IMR-90 (cell line): ENCODE data around the gene TRAPPC14. TPM values are rescaled to one million over a fixed set of nuclear protein-coding genes. Genes with fewer than 3 reads are reported as not detected.
A peak's percentile ranks its signal among the peaks of the same experiment; 100 is the strongest.

Source experiments
- ATAC-seq: fragments of 200-7000 bp; cut with Tn5 transposase; 2 replicates; pipeline ENCODE4 v1.9.1; 2020; ENCODE audit warnings: low read depth, mild to moderate bottlenecking, moderate library complexity
- BruUV-seq: library from RNA; stranded (reverse); fragments of 400-500 nt; replicated peaks from 2 replicates; lab custom pipeline; 2021; lab: Mats Ljungman, UMichigan
- CTCF ChIA-PET: fragments of 300-600 bp; formaldehyde crosslinking; extraction: SDS; loops from one replicate; lab custom pipeline; 2021; ENCODE audit warnings: antibody characterized with exemption; lab: Yijun Ruan, JAX
- POLR2A ChIA-PET: fragments of 300-600 bp; sonication (Branson Sonifier 250); formaldehyde crosslinking; loops from one replicate; lab custom pipeline; 2022; ENCODE audit warnings: antibody characterized with exemption; ENCODE audit not compliant: unreplicated experiment; lab: Charles Lee
- DNase-seq: peaks from one replicate; pipeline ENCODE4 v3.0.0; 2013
- H2AFZ ChIP-seq: replicated peaks from 2 replicates; pipeline ENCODE3; 2013; ENCODE audit warnings: low read length, mild to moderate bottlenecking; ENCODE audit not compliant: poor library complexity
- H2AK5ac ChIP-seq: 2 replicates; pipeline ENCODE4 v1.6.1; 2013; ENCODE audit warnings: low read depth, low read length, inconsistent platforms
- H2AK9ac ChIP-seq: replicated peaks from 2 replicates; pipeline ENCODE3; 2013; ENCODE audit warnings: mild to moderate bottlenecking, low read depth, low read length, moderate library complexity; ENCODE audit not compliant: poor library complexity
- H2BK120ac ChIP-seq: 2 replicates; pipeline ENCODE4 v1.6.1; 2013; ENCODE audit warnings: low read depth, low read length, inconsistent platforms
- H2BK15ac ChIP-seq: 3 replicates; pipeline ENCODE4 v1.6.1; 2013; ENCODE audit warnings: low read depth, low read length, inconsistent platforms
- H2BK20ac ChIP-seq: 2 replicates; pipeline ENCODE4 v1.6.1; 2013; ENCODE audit warnings: low read depth, mild to moderate bottlenecking, inconsistent platforms, low read length, moderate library complexity
- H2BK5ac ChIP-seq: 2 replicates; pipeline ENCODE4 v1.6.1; 2013; ENCODE audit warnings: mild to moderate bottlenecking, low read depth, low read length, inconsistent platforms; ENCODE audit not compliant: poor library complexity, severe bottlenecking
- H3K14ac ChIP-seq: replicated peaks from 2 replicates; pipeline ENCODE4 v1.6.1; 2013; ENCODE audit warnings: low read depth, low read length, inconsistent platforms
- H3K18ac ChIP-seq: 2 replicates; pipeline ENCODE4 v1.6.1; 2013; ENCODE audit warnings: low read depth, low read length, control low read depth
- H3K23ac ChIP-seq: 2 replicates; pipeline ENCODE4 v1.6.1; 2013; ENCODE audit warnings: low read depth, low read length, inconsistent platforms
- H3K27ac ChIP-seq: 2 replicates; pipeline ENCODE4 v1.5.1; 2013; ENCODE audit warnings: mild to moderate bottlenecking, control low read depth, low read length; ENCODE audit not compliant: insufficient read depth
- H3K27me3 ChIP-seq: 2 replicates; pipeline ENCODE4 v1.6.1; 2013; ENCODE audit warnings: low read length; ENCODE audit not compliant: control insufficient read depth, insufficient read depth
- H3K36me3 ChIP-seq: 2 replicates; pipeline ENCODE4 v1.6.1; 2013; ENCODE audit warnings: low read length, mixed read lengths; ENCODE audit not compliant: control insufficient read depth, insufficient read depth
- H3K4ac ChIP-seq: 2 replicates; pipeline ENCODE4 v1.6.1; 2013; ENCODE audit warnings: low read depth, low read length, inconsistent platforms
- H3K4me1 ChIP-seq: 2 replicates; pipeline ENCODE4 v1.6.1; 2013; ENCODE audit warnings: low read length, mixed read lengths; ENCODE audit not compliant: control insufficient read depth, insufficient read depth
- H3K4me2 ChIP-seq: 2 replicates; pipeline ENCODE4 v1.6.1; 2013; ENCODE audit warnings: low read depth, mild to moderate bottlenecking, control low read depth, low read length, moderate library complexity
- H3K4me3 ChIP-seq: 2 replicates; pipeline ENCODE4 v1.5.1; 2013; ENCODE audit warnings: low read depth, mild to moderate bottlenecking, control low read depth, low read length, moderate library complexity; ENCODE audit not compliant: insufficient read depth
- H3K56ac ChIP-seq: 2 replicates; pipeline ENCODE4 v1.6.1; 2013; ENCODE audit warnings: low read length, inconsistent platforms; ENCODE audit not compliant: insufficient read depth; ENCODE audit errors: extremely low read depth
- H3K79me1 ChIP-seq, 2 experiments: 2 replicates each; pipeline ENCODE4 v1.6.1; 2013; ENCODE audit warnings: low read length in 2 of 2, inconsistent platforms in 1 of 2, low read depth in 1 of 2
- H3K9ac ChIP-seq: 2 replicates; pipeline ENCODE4 v1.6.1; 2013; ENCODE audit warnings: low read depth, low read length, control low read depth
- H3K9me1 ChIP-seq: 2 replicates; pipeline ENCODE4 v1.6.1; 2013; ENCODE audit warnings: low read length, inconsistent platforms; ENCODE audit not compliant: insufficient read depth
- H3K9me3 ChIP-seq: 2 replicates; pipeline ENCODE4 v1.6.1; 2013; ENCODE audit warnings: low read length; ENCODE audit not compliant: control insufficient read depth, insufficient read depth
- H4K20me1 ChIP-seq: 2 replicates; pipeline ENCODE4 v1.6.1; 2013; ENCODE audit warnings: low read length, inconsistent platforms; ENCODE audit not compliant: insufficient read depth
- H4K5ac ChIP-seq: 2 replicates; pipeline ENCODE4 v1.6.1; 2013; ENCODE audit warnings: mild to moderate bottlenecking, low read depth, low read length, control low read depth
- H4K8ac ChIP-seq, 2 experiments: 2 replicates each; pipeline ENCODE4 v1.6.1; 2013; ENCODE audit warnings: low read depth in 2 of 2, low read length in 2 of 2, control low read depth in 1 of 2, inconsistent platforms in 1 of 2
- H4K91ac ChIP-seq: 2 replicates; pipeline ENCODE4 v1.6.1; 2013; ENCODE audit warnings: low read depth, low read length, inconsistent platforms; ENCODE audit not compliant: insufficient read depth
- BHLHE40 ChIP-seq: fragments of 150-350 bp; IDR thresholded peaks from 2 replicates; pipeline ENCODE4 v1.6.1; 2016; ENCODE audit warnings: mild to moderate bottlenecking, low read depth, low read length
- CEBPB ChIP-seq: IDR thresholded peaks from 2 replicates; pipeline ENCODE4 v1.6.1; 2012; ENCODE audit warnings: low read depth, low read length, improper control_type of control experiment
- CHD1 ChIP-seq: IDR thresholded peaks from 2 replicates; pipeline ENCODE4 v1.6.1; 2012; ENCODE audit warnings: low read depth, low read length, improper control_type of control experiment
- ELK1 ChIP-seq: fragments of 150-350 bp; IDR thresholded peaks from 2 replicates; pipeline ENCODE4 v1.6.1; 2016; ENCODE audit warnings: low read depth, mild to moderate bottlenecking, low read length, moderate library complexity, borderline replicate concordance
- MAZ ChIP-seq: IDR thresholded peaks from 2 replicates; pipeline ENCODE4 v1.6.1; 2012; ENCODE audit warnings: low read depth, mild to moderate bottlenecking, low read length, improper control_type of control experiment, moderate library complexity, borderline replicate concordance
- MXI1 ChIP-seq: IDR thresholded peaks from 2 replicates; pipeline ENCODE4 v1.6.1; 2012; ENCODE audit warnings: low read depth, mild to moderate bottlenecking, low read length, moderate library complexity, borderline replicate concordance
- NFE2L2 ChIP-seq: fragments of 150-350 bp; IDR thresholded peaks from 2 replicates; pipeline ENCODE4 v1.6.1; 2016; ENCODE audit warnings: low read depth, mild to moderate bottlenecking, low read length
- POLR2A ChIP-seq: IDR thresholded peaks from 2 replicates; pipeline ENCODE4 v1.6.1; 2012; ENCODE audit warnings: mild to moderate bottlenecking, low read depth, low read length
- RCOR1 ChIP-seq: IDR thresholded peaks from 2 replicates; pipeline ENCODE4 v1.6.1; 2012; ENCODE audit warnings: mild to moderate bottlenecking, low read length, improper control_type of control experiment; ENCODE audit not compliant: insufficient replicate concordance
- RFX5 ChIP-seq: IDR thresholded peaks from 2 replicates; pipeline ENCODE4 v1.8.0; 2012; ENCODE audit warnings: low read depth, mild to moderate bottlenecking, low read length, moderate library complexity
- SMC3 ChIP-seq: fragments of 150-350 bp; IDR thresholded peaks from 2 replicates; pipeline ENCODE4 v1.6.1; 2016; ENCODE audit warnings: low read depth, mild to moderate bottlenecking, antibody characterized with exemption, low read length, moderate library complexity
- USF2 ChIP-seq: fragments of 150-350 bp; IDR thresholded peaks from 2 replicates; pipeline ENCODE4 v1.6.1; 2017; ENCODE audit warnings: mild to moderate bottlenecking, antibody characterized with exemption, low read length, low read depth
- WGBS, 2 experiments: methylation state at CpG; one replicate each; pipeline versions ENCODE4 v1.1.5 to v1.1.7; 2013; ENCODE audit warnings: missing lambda C conversion rate in 2 of 2; ENCODE audit not compliant: insufficient read length in 1 of 2; ENCODE audit errors: extremely low coverage in 2 of 2; 5-methylcytosine and 5-hydroxymethylcytosine counted together
- dilution Hi-C: fragments of 300-500 bp; cut with HindIII; formaldehyde crosslinking; loops from one replicate; pipeline ENCODE4 v1.14.3; 2018; ENCODE audit warnings: low sequenced_read_pairs; ENCODE audit not compliant: unreplicated experiment
- in situ Hi-C: fragments of 300-500 bp; cut with MboI; formaldehyde crosslinking; loops from 3 replicates; pipeline ENCODE4 v1.14.3; 2019; ENCODE audit warnings: low sequenced_read_pairs, inconsistent platforms, mixed read lengths
- intact Hi-C: fragments of 100-400 bp; cut with micrococcal nuclease; formaldehyde crosslinking; loops from 2 replicates; pipeline ENCODE4 v1.10.0; 2022
- polyA plus RNA-seq, 3 experiments: library from polyadenylated mRNA; depleted of rRNA; stranded (reverse); fragments of >200 nt; gene quantifications; 2 replicates each; pipeline ENCODE4 v1.2.3, GENCODE V29; 2012; ENCODE audit warnings: low replicate concordance in 1 of 3
- total RNA-seq: library from RNA; depleted of rRNA; stranded (reverse); fragments of >200 nt; gene quantifications from 2 replicates; pipeline ENCODE4 v1.2.3, GENCODE V29; 2012

The TRAPPC14 gene
- total and polyA plus RNA-seq, 2 of the 4 experiments (the other 2 are of a cell fraction), result 4.5 to 15.9 TPM

- WGBS, 2 experiments, result 3% methylated on average over 60 of the region's 78 CpGs; no CpG with 5 or more reads in 1 of the 2 experiments
- no peaks in the 10 kb centered on the region for H3K27me3 ChIP-seq
- ChIA-PET POLR2A (interaction anchor here (0.5 to 0.9 kb wide), 2 partner anchors 9 to 650 kb away, joined by 4 to 7 read pairs; partner anchors contain the start of genes EPHB4 and GAL3ST4), CTCF (interaction anchor here (1.3 kb wide), 1 partner anchor 9 kb away, joined by 5 read pairs; the partner anchor contains the start of gene GAL3ST4)
- peak within 1 kb of the TSS; percentile 64 for H3K4ac ChIP-seq
- no peak within 1 kb of the TSS for H2BK5ac ChIP-seq
- no peak within 1 kb of the TSS for H2BK120ac ChIP-seq
- H4K8ac ChIP-seq, result peak within 1 kb of the TSS; percentile 63 to 66
- H3K4me2 ChIP-seq, result peak within 1 kb of the TSS; percentile 61
- peak within 1 kb of the TSS; percentile 69 for H3K14ac ChIP-seq
- H3K4me3 ChIP-seq, result peak within 1 kb of the TSS; percentile 69
- dilution Hi-C loops, result no loop called here
- H4K91ac ChIP-seq, result peak within 1 kb of the TSS; percentile 12; the same call in 1 of the 2 replicates
- peaks cover 5% of the 10 kb centered on the region for H3K4me1 ChIP-seq
- no peak for TF ChIP-seq RCOR1
- TF ChIP-seq SMC3, result no peak
- no peak for TF ChIP-seq NFE2L2
- no peak for TF ChIP-seq CHD1
- peak; percentile 84 for TF ChIP-seq MXI1
- no peak for TF ChIP-seq POLR2A
- TF ChIP-seq MAZ, result no peak
- TF ChIP-seq ELK1, result no peak
- peak; percentile 75 for TF ChIP-seq BHLHE40
- no peak for TF ChIP-seq RFX5
- peak; percentile 7; the same call in 1 of the 2 replicates for TF ChIP-seq CEBPB
- TF ChIP-seq USF2, result peak; percentile 82
- 0 out of 2 replicates have a peak, but pooled peaks cover 2% of the 10 kb centered on the region for H3K9me1 ChIP-seq
- BruUV-seq, result no TSS peak
- H4K20me1 ChIP-seq, result no peaks in the 10 kb centered on the region
- ATAC-seq (peak; percentile 99), DNase-seq (peak; percentile 95)
- H4K5ac ChIP-seq, result no peak within 1 kb of the TSS
- H2AK5ac ChIP-seq, result peak within 1 kb of the TSS; percentile 4; the same call in 1 of the 2 replicates
- H3K79me1 ChIP-seq, result peaks cover 16 to 22% of the 10 kb centered on the region in 2 experiments
- H3K27ac ChIP-seq, result peak within 1 kb of the TSS; percentile 21; the same call in 1 of the 2 replicates
- no peak within 1 kb of the TSS for H3K18ac ChIP-seq
- peak within 1 kb of the TSS; percentile 88 for H2AK9ac ChIP-seq
- H2BK15ac ChIP-seq, result no peak within 1 kb of the TSS
- intact Hi-C loops, result no loop called here
- peak within 1 kb of the TSS; percentile 96 for H2AFZ ChIP-seq
- H3K36me3 ChIP-seq, result peaks cover 10% of the 10 kb centered on the region
- H3K23ac ChIP-seq, result peak within 1 kb of the TSS; percentile 76; the same call in 1 of the 2 replicates
- H3K9me3 ChIP-seq, result no peaks in the 10 kb centered on the region
- H3K56ac ChIP-seq, result peak within 1 kb of the TSS; percentile 74; the same call in 1 of the 2 replicates
- in situ Hi-C loops, result no loop called here
- H3K9ac ChIP-seq, result peak within 1 kb of the TSS; percentile 68
- H2BK20ac ChIP-seq, result no peak within 1 kb of the TSS
Observed at GRCh38 chr7:100177045-100178001, 18.8 kb upstream of the TRAPPC14 start, which contains the start of the genes GPC2 and STAG3. TSS of gene GPC2 (minus strand) at chr7:100177381. CDS start at chr7:100177199, 182 bp downstream. TSS of gene STAG3 (plus strand) at chr7:100177918. CDS start at chr7:100180557, 2,639 bp downstream.
